ENCODE measurements around the gene SNX25. TPM values are rescaled to one million over a fixed set of nuclear protein-coding genes. Genes with fewer than 3 reads are reported as not detected.

Gene SNX25
- total RNA-seq, 4 donors from 2014 or later = 36.9 to 71.3 (median 42.7) TPM

- intact Hi-C loops (cut with DNase I) = loop anchor here (10.0 kb wide), 1 partner anchor 72 kb away; no protein-coding TSS in a partner anchor
- no peak for DNase-seq
- WGBS, 2 donors = 88 to 89% methylated on average over 4 of the region's 4 CpGs
- no peaks in the 10 kb centered on the region for H3K27me3 ChIP-seq
- H3K9me3 ChIP-seq = no peaks in the 10 kb centered on the region
- H3K4me3 ChIP-seq (replicated peaks in 1 of 3) = no peak overlapping the region
- peaks cover 38 to 63% of the 10 kb centered on the region in 2 donors for H3K4me1 ChIP-seq
- TF ChIP-seq POLR2A (IDR thresholded peaks at IDR 0.05) (no peak), CTCF (IDR thresholded peaks at IDR 0.05) (no peak)
- no peak overlapping the region for H3K27ac ChIP-seq
- no peaks in the 10 kb centered on the region for H3K36me3 ChIP-seq
Observed at GRCh38 chr4:185287031-185287430, 77.6 kb downstream of the SNX25 start.

GRCh38 chr4:185290018-185290607 lies 80.7 kb downstream of the SNX25 start:
- Histone ChIP-seq H3K36me3 (peaks cover 0 to 7% of the 10 kb centered on the region in 2 donors), H3K4me1 (peaks cover 22 to 47% of the 10 kb centered on the region in 2 donors), H3K27me3 (no peaks in the 10 kb centered on the region), H3K9me3 (no peaks in the 10 kb centered on the region), H3K4me3 (replicated peaks in 1 of 3) (no peak overlapping the region), H3K27ac (peak overlapping the region; percentile 51 to 80 (median 80))
- intact Hi-C loops (cut with DNase I) = no loop called here
- TF ChIP-seq CTCF (IDR thresholded peaks at IDR 0.05) (no peak), POLR2A (IDR thresholded peaks at IDR 0.05) (no peak)
- peak; percentile 56 to 58 for DNase-seq
- WGBS, 2 donors = 19 to 29% methylated on average over 6 of the region's 6 CpGs

- H3K4me3 ChIP-seq (replicated peaks in 1 of 3) = no peak overlapping the region
- H3K36me3 ChIP-seq = peaks cover 0 to 7% of the 10 kb centered on the region in 2 donors
- TF ChIP-seq CTCF (IDR thresholded peaks at IDR 0.05) (no peak), POLR2A (IDR thresholded peaks at IDR 0.05) (no peak)
- no peaks in the 10 kb centered on the region for H3K27me3 ChIP-seq
- DNase-seq = peak; percentile 50 to 57
- peaks cover 22 to 53% of the 10 kb centered on the region in 2 donors for H3K4me1 ChIP-seq
- H3K27ac ChIP-seq = peak overlapping the region; percentile 51 to 80 (median 80)
- no peaks in the 10 kb centered on the region for H3K9me3 ChIP-seq
- intact Hi-C loops (cut with DNase I) = no loop called here
- 23 to 28% methylated on average over 5 of the region's 5 CpGs for WGBS, 2 donors
Observed at GRCh38 chr4:185290656-185291055, 81.3 kb downstream of the SNX25 start.

GRCh38 chr4:185293202-185293601 lies 83.8 kb downstream of the SNX25 start:
- H3K36me3 ChIP-seq = peaks cover 0 to 7% of the 10 kb centered on the region in 2 donors
- 94 to 100% methylated on average over 1 of the region's 1 CpG for WGBS, 2 donors
- no peaks in the 10 kb centered on the region for H3K9me3 ChIP-seq
- no peak overlapping the region for H3K27ac ChIP-seq
- peaks cover 26 to 57% of the 10 kb centered on the region in 2 donors for H3K4me1 ChIP-seq
- H3K27me3 ChIP-seq = no peaks in the 10 kb centered on the region
- no peak for DNase-seq
- TF ChIP-seq POLR2A (IDR thresholded peaks at IDR 0.05) (no peak), CTCF (IDR thresholded peaks at IDR 0.05) (no peak)
- no peak overlapping the region for H3K4me3 ChIP-seq (replicated peaks in 1 of 3)
- intact Hi-C loops (cut with DNase I) = no loop called here

GRCh38 chr4:185296665-185297460 lies 87.5 kb downstream of the SNX25 start:
- intact Hi-C loops (cut with DNase I) = no loop called here
- peaks cover 0 to 7% of the 10 kb centered on the region in 2 donors for H3K36me3 ChIP-seq
- no peak for DNase-seq

More at GRCh38 chr4:185296665-185297460, 87.5 kb downstream of the SNX25 start:
- 83 to 86% methylated on average over 6 of the region's 6 CpGs for WGBS, 2 donors
- H3K4me1 ChIP-seq = peaks cover 8 to 41% of the 10 kb centered on the region in 2 donors
- no peaks in the 10 kb centered on the region for H3K9me3 ChIP-seq
- H3K4me3 ChIP-seq (replicated peaks in 1 of 3) = no peak overlapping the region
- no peak for TF ChIP-seq CTCF (IDR thresholded peaks at IDR 0.05)
- no peak for TF ChIP-seq POLR2A (IDR thresholded peaks at IDR 0.05)
- no peaks in the 10 kb centered on the region for H3K27me3 ChIP-seq
- H3K27ac ChIP-seq = peak overlapping the region in 1 of 3 donors; percentile 32
